C4-2B (cell line): ENCODE data around the gene ERCC6L2.

Source experiments
- CTCF ChIP-seq: fragments of 450-650 bp; conservative IDR thresholded peaks from 2 replicates; pipeline ENCODE4 v1.5.1; 2017; ENCODE audit warnings: mild to moderate bottlenecking
- ZFX ChIP-seq: fragments of 450-650 bp; IDR thresholded peaks from 2 replicates; pipeline ENCODE4 v1.6.1; 2017

GRCh38 chr9:95870352-95870751, 5.1 kb upstream of the ERCC6L2 start:
- TF ChIP-seq CTCF, result no peak
- TF ChIP-seq ZFX, result no peak
